SK-N-SH treated with all-trans-retinoic acid at 6 μM for 48 hours (cell line): Measurements from ENCODE around the gene ETV6.

Source experiments
- CREB5 ChIP-seq: fragments of 250-450 bp; sonication (Bioruptor Pico); IDR thresholded peaks from 2 replicates; pipeline ENCODE4 v1.5.1; 2020; ENCODE audit warnings: low read depth, mild to moderate bottlenecking, moderate library complexity
- CSDC2 ChIP-seq: fragments of 250-450 bp; sonication (Bioruptor Pico); IDR thresholded peaks from 2 replicates; pipeline ENCODE4 v1.5.0; 2020; ENCODE audit warnings: mild to moderate bottlenecking, moderate library complexity
- CSRNP3 ChIP-seq: fragments of 250-450 bp; sonication (Bioruptor Pico); IDR thresholded peaks from 2 replicates; pipeline ENCODE4 v1.5.1; 2021; ENCODE audit warnings: mild to moderate bottlenecking, moderate library complexity
- ESRRG ChIP-seq: fragments of 250-450 bp; sonication (Bioruptor Pico); IDR thresholded peaks from 2 replicates; pipeline ENCODE4 v1.6.1; 2021; ENCODE audit warnings: mild to moderate bottlenecking
- GLIS3 ChIP-seq: fragments of 250-450 bp; sonication (Bioruptor Pico); IDR thresholded peaks from 2 replicates; pipeline ENCODE4 v1.5.0; 2020; ENCODE audit warnings: mild to moderate bottlenecking, moderate library complexity
- OSR1 ChIP-seq: fragments of 250-450 bp; sonication (Bioruptor Pico); IDR thresholded peaks from 2 replicates; pipeline ENCODE4 v1.8.0; 2022; ENCODE audit warnings: moderate library complexity, mild to moderate bottlenecking, inconsistent platforms
- PATZ1 ChIP-seq: fragments of 250-450 bp; sonication (Bioruptor Pico); IDR thresholded peaks from 2 replicates; pipeline ENCODE4 v1.8.0; 2020; ENCODE audit warnings: mild to moderate bottlenecking, moderate library complexity, borderline replicate concordance
- POU6F1 ChIP-seq: fragments of 250-450 bp; sonication (Bioruptor Pico); IDR thresholded peaks from 2 replicates; pipeline ENCODE4 v1.8.0; 2021; ENCODE audit warnings: low read depth, mild to moderate bottlenecking, moderate library complexity, borderline replicate concordance
- RARB ChIP-seq: fragments of 250-450 bp; sonication (Bioruptor Pico); IDR thresholded peaks from 2 replicates; pipeline ENCODE4 v1.8.0; 2021; ENCODE audit warnings: mild to moderate bottlenecking, moderate library complexity
- SNAI2 ChIP-seq: fragments of 250-450 bp; sonication (Bioruptor Pico); IDR thresholded peaks from 2 replicates; pipeline ENCODE4 v1.5.0; 2020; ENCODE audit warnings: mild to moderate bottlenecking, moderate library complexity
- TOX ChIP-seq: fragments of 250-450 bp; sonication (Bioruptor Pico); IDR thresholded peaks from 2 replicates; pipeline ENCODE4 v1.8.0; 2021; ENCODE audit warnings: mild to moderate bottlenecking, moderate library complexity, borderline replicate concordance
- ZC3H10 ChIP-seq: fragments of 250-450 bp; sonication (Bioruptor Pico); IDR thresholded peaks from 2 replicates; pipeline ENCODE4 v1.5.1; 2021; ENCODE audit warnings: mild to moderate bottlenecking, moderate library complexity
- ZFP3 ChIP-seq: fragments of 250-450 bp; sonication (Bioruptor Pico); IDR thresholded peaks from 2 replicates; pipeline ENCODE4 v1.5.0; 2020; ENCODE audit warnings: mild to moderate bottlenecking, moderate library complexity
- ZFP30 ChIP-seq: fragments of 450-650 bp; formaldehyde crosslinking; IDR thresholded peaks from 2 replicates; pipeline ENCODE4 v1.5.0; 2022; ENCODE audit warnings: mild to moderate bottlenecking, moderate library complexity

- TF ChIP-seq CSRNP3 (no peak), POU6F1 (CRISPR knock-in tag) (no peak), ZFP30 (no peak), CREB5 (CRISPR knock-in tag) (no peak), CSDC2 (CRISPR knock-in tag) (no peak), SNAI2 (CRISPR knock-in tag) (no peak), ZFP3 (CRISPR knock-in tag) (no peak), TOX (CRISPR knock-in tag) (peak; percentile 98), PATZ1 (CRISPR knock-in tag) (0 out of 2 replicates have a peak, but pooled peaks have one; percentile 38), GLIS3 (CRISPR knock-in tag) (no peak), ESRRG (CRISPR knock-in tag) (no peak), OSR1 (CRISPR knock-in tag) (no peak), RARB (peak; percentile 89; the same call in 1 of the 2 replicates), ZC3H10 (0 out of 2 replicates have a peak, but pooled peaks have one; percentile 67)
Observed at GRCh38 chr12:11600199-11600598, 49.3 kb upstream of the ETV6 start.
